ENCODE results near the gene KRR1.

KRR1 gene

DNA sequence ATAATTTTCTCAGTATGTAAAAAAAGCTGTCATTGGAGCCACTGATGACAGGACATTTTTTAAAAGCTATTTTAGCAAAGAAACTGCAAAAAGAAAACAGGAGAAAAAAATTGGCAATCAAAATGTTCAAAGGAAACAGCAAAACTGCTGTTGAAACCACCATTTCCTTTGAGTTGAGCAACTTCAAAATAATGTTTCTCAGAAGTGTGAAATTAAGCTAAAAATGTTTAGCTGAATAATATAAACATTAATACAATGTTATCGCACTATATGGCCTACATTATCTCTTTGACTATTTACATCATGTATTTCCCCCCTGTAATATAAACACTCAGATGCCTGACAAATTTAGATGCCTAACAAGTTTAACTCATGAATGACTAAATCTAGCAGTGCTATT, 54.2 kb downstream of the KRR1 start:
- Histone ChIP-seq H3K4me3 (ENCODE audit: low read length) (no peak overlapping the region), H3K27ac (ENCODE audit: low read length) (no peak overlapping the region), H3K4me1 (ENCODE audit: low read length) (no peaks in the 10 kb centered on the region), H3K79me2 (ENCODE audit: low read length) (no peaks in the 10 kb centered on the region), H4K20me1 (ENCODE audit: insufficient read depth, low read length) (no peaks in the 10 kb centered on the region), H3K27me3 (ENCODE audit: low read depth, low read length) (no peaks in the 10 kb centered on the region), H3K9me3 (ENCODE audit: insufficient read depth, low read length) (no peaks in the 10 kb centered on the region), H3K9ac (ENCODE audit: low read length) (no peak overlapping the region), H3K4me2 (ENCODE audit: low read length) (no peak overlapping the region), H3K36me3 (replicated peaks; ENCODE audit: low read depth, low read length) (no peaks in the 10 kb centered on the region), H2AFZ (ENCODE audit: low read depth, low read length) (no peak overlapping the region)
- no peak for TF ChIP-seq EZH2phosphoT487 (IDR thresholded peaks at IDR 0.05; ENCODE audit: low read depth)

DNA sequence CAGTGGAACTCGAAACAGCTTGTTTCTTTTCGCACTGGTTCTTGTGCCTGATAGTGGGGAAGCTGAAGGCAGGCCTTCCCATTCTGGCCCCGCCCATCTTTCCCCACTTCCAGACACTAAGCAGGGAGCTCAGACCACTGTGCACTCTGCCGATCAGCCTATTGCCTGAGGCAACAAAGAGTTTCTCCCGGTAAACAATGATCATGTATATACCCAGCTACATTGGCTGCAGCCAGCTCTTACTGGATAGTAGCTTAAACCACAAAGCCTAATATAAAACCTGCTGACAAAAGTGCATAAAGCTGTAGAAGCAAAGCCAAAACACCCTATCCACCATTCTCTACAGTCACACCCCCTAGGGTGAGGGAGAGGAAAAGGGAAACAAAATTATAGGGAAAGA, 55.6 kb downstream of the KRR1 start:
- no peak for TF ChIP-seq EZH2phosphoT487 (IDR thresholded peaks at IDR 0.05; ENCODE audit: low read depth)
- TF ChIP-seq, protein P1, sequence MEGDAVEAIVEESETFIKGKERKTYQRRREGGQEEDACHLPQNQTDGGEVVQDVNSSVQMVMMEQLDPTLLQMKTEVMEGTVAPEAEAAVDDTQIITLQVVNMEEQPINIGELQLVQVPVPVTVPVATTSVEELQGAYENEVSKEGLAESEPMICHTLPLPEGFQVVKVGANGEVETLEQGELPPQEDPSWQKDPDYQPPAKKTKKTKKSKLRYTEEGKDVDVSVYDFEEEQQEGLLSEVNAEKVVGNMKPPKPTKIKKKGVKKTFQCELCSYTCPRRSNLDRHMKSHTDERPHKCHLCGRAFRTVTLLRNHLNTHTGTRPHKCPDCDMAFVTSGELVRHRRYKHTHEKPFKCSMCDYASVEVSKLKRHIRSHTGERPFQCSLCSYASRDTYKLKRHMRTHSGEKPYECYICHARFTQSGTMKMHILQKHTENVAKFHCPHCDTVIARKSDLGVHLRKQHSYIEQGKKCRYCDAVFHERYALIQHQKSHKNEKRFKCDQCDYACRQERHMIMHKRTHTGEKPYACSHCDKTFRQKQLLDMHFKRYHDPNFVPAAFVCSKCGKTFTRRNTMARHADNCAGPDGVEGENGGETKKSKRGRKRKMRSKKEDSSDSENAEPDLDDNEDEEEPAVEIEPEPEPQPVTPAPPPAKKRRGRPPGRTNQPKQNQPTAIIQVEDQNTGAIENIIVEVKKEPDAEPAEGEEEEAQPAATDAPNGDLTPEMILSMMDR (IDR thresholded peaks at IDR 0.05; ENCODE audit: low read depth, low read length), result no peak
- H3K4me1 ChIP-seq (ENCODE audit: low read length), result no peaks in the 10 kb centered on the region
- H3K36me3 ChIP-seq (replicated peaks; ENCODE audit: low read depth, low read length), result no peaks in the 10 kb centered on the region
- no peaks in the 10 kb centered on the region for H3K27me3 ChIP-seq (ENCODE audit: low read depth, low read length)
- no peak overlapping the region for H3K9ac ChIP-seq (ENCODE audit: low read length)
- H3K9me3 ChIP-seq (ENCODE audit: insufficient read depth, low read length), result no peaks in the 10 kb centered on the region
- no peak overlapping the region for H3K4me3 ChIP-seq (ENCODE audit: low read length)
- H3K79me2 ChIP-seq (ENCODE audit: low read length), result no peaks in the 10 kb centered on the region
- no peak overlapping the region for H3K27ac ChIP-seq (ENCODE audit: low read length)
- H3K4me2 ChIP-seq (ENCODE audit: low read length), result no peak overlapping the region
- H2AFZ ChIP-seq (ENCODE audit: low read depth, low read length), result no peak overlapping the region
- no peaks in the 10 kb centered on the region for H4K20me1 ChIP-seq (ENCODE audit: insufficient read depth, low read length)

GRCh38 chr12:75452675-75453330, 58.6 kb downstream of the KRR1 start:
- H3K36me3 ChIP-seq (replicated peaks; ENCODE audit: low read depth, low read length), result no peaks in the 10 kb centered on the region
- no peak overlapping the region for H2AFZ ChIP-seq (ENCODE audit: low read depth, low read length)
- no peaks in the 10 kb centered on the region for H4K20me1 ChIP-seq (ENCODE audit: insufficient read depth, low read length)
- H3K27me3 ChIP-seq (ENCODE audit: low read depth, low read length), result no peaks in the 10 kb centered on the region
- H3K9me3 ChIP-seq (ENCODE audit: insufficient read depth, low read length), result no peaks in the 10 kb centered on the region
- H3K4me1 ChIP-seq (ENCODE audit: low read length), result no peaks in the 10 kb centered on the region
- H3K27ac ChIP-seq (ENCODE audit: low read length), result no peak overlapping the region
- H3K9ac ChIP-seq (ENCODE audit: low read length), result no peak overlapping the region
- no peaks in the 10 kb centered on the region for H3K79me2 ChIP-seq (ENCODE audit: low read length)
- TF ChIP-seq, protein P1 (IDR thresholded peaks at IDR 0.05; ENCODE audit: low read depth, low read length), result no peak
- TF ChIP-seq EZH2phosphoT487 (IDR thresholded peaks at IDR 0.05; ENCODE audit: low read depth), result no peak
- no peak overlapping the region for H3K4me2 ChIP-seq (ENCODE audit: low read length)
- H3K4me3 ChIP-seq (ENCODE audit: low read length), result no peak overlapping the region

- Histone ChIP-seq H3K27me3 (ENCODE audit: low read depth, low read length) (no peaks in the 10 kb centered on the region), H3K27ac (ENCODE audit: low read length) (no peak overlapping the region), H2AFZ (ENCODE audit: low read depth, low read length) (no peak overlapping the region), H3K36me3 (replicated peaks; ENCODE audit: low read depth, low read length) (no peaks in the 10 kb centered on the region), H3K4me1 (ENCODE audit: low read length) (no peaks in the 10 kb centered on the region), H3K4me3 (ENCODE audit: low read length) (no peak overlapping the region), H3K79me2 (ENCODE audit: low read length) (no peaks in the 10 kb centered on the region), H3K9ac (ENCODE audit: low read length) (no peak overlapping the region), H4K20me1 (ENCODE audit: insufficient read depth, low read length) (no peaks in the 10 kb centered on the region), H3K9me3 (ENCODE audit: insufficient read depth, low read length) (no peaks in the 10 kb centered on the region), H3K4me2 (ENCODE audit: low read length) (no peak overlapping the region)
- TF ChIP-seq, protein P1 (IDR thresholded peaks at IDR 0.05; ENCODE audit: low read depth, low read length), result no peak
- TF ChIP-seq EZH2phosphoT487 (IDR thresholded peaks at IDR 0.05; ENCODE audit: low read depth), result no peak
Measured at GRCh38 chr12:75447691-75448393, 63.6 kb downstream of the KRR1 start.

All from OCI-LY3 (cell line).